Natural killer cell (primary cell): Measurements from ENCODE around the gene AOC1. TPM values are rescaled to one million over a fixed set of nuclear protein-coding genes. Genes with fewer than 3 reads are reported as not detected.

Experiments used
- ATAC-seq, 3 donors: fragments of 150-1000 bp in 2 of 3; fragments of 200-7000 bp in 1 of 3; cut with Tn5 transposase; 1 replicate in 1 of 3; 2 replicates in 2 of 3; pipeline ENCODE4 v1.10.0; 2021; ENCODE audit warnings: mild to moderate bottlenecking in 2 of 3, moderate library complexity in 2 of 3
- DNase-seq, 2 donors: peaks; one replicate each; pipeline versions ENCODE4 v3.0.0 to v3.0.0-alpha.2; 2013 to 2021; ENCODE audit warnings: mixed read lengths in 1 of 2
- H3K27ac ChIP-seq: one replicate; pipeline ENCODE4 v1.5.1; 2013; ENCODE audit warnings: mild to moderate bottlenecking, low read length
- H3K27me3 ChIP-seq: one replicate; pipeline ENCODE4 v1.6.1; 2013; ENCODE audit warnings: low read length; ENCODE audit not compliant: control insufficient read depth, insufficient read depth
- H3K36me3 ChIP-seq: one replicate; pipeline ENCODE4 v1.6.1; 2013; ENCODE audit warnings: low read length; ENCODE audit not compliant: control insufficient read depth, insufficient read depth
- H3K4me1 ChIP-seq: one replicate; pipeline ENCODE4 v1.6.1; 2013; ENCODE audit warnings: low read length; ENCODE audit not compliant: control insufficient read depth, insufficient read depth
- H3K4me3 ChIP-seq: one replicate; pipeline ENCODE4 v1.5.1; 2013; ENCODE audit warnings: low read length
- H3K9me3 ChIP-seq: one replicate; pipeline ENCODE4 v1.6.1; 2013; ENCODE audit warnings: low read length; ENCODE audit not compliant: control insufficient read depth, insufficient read depth
- H3K27ac Mint-ChIP-seq, 2 donors: one replicate each; pipeline ENCODE4 v1.8.0; 2022; ENCODE audit warnings: mild to moderate bottlenecking in 2 of 2, mixed read lengths in 2 of 2, moderate library complexity in 1 of 2
- H3K27me3 Mint-ChIP-seq, 2 donors: one replicate each; pipeline ENCODE4 v1.8.0; 2022; ENCODE audit warnings: low read depth in 2 of 2, mixed read lengths in 2 of 2
- H3K36me3 Mint-ChIP-seq: one replicate; pipeline ENCODE4 v1.8.0; 2022; ENCODE audit warnings: mixed read lengths
- H3K4me1 Mint-ChIP-seq, 2 donors: one replicate each; pipeline ENCODE4 v1.8.0; 2022; ENCODE audit warnings: mixed read lengths in 2 of 2
- H3K4me3 Mint-ChIP-seq: one replicate; pipeline ENCODE4 v1.8.0; 2022; ENCODE audit warnings: mild to moderate bottlenecking, moderate library complexity, mixed read lengths
- H3K9me3 Mint-ChIP-seq, 2 donors: one replicate each; pipeline ENCODE4 v1.8.0; 2022; ENCODE audit warnings: mixed read lengths in 2 of 2
- CTCF ChIP-seq: fragments of 200-600 bp; IDR thresholded peaks from one replicate; pipeline ENCODE4 v1.8.0; 2022; ENCODE audit warnings: antibody characterized with exemption
- WGBS: methylation state at CpG from one replicate; pipeline ENCODE4 v1.1.7; 2013; ENCODE audit warnings: missing lambda C conversion rate; ENCODE audit not compliant: insufficient coverage; 5-methylcytosine and 5-hydroxymethylcytosine counted together
- intact Hi-C: fragments of 100-400 bp; cut with micrococcal nuclease; formaldehyde crosslinking; loops from one replicate; pipeline ENCODE4 v1.14.2; 2022
- total RNA-seq, 4 donors: library from RNA; stranded (reverse); fragments of 120-200 nt in 1 of 4; gene quantifications; one replicate each; pipeline versions ENCODE4 v1.2.3 to v1.2.4, GENCODE V29; 2013 to 2022

AOC1 gene
- total RNA-seq, 3 donors from 2014 or later (not counting 1 experiment from before 2014, with no cell fraction given): not detected

GRCh38 chr7:150842018-150842417, 10.3 kb upstream of the AOC1 start:
- Mint-ChIP-seq H3K4me3 (no peak overlapping the region), H3K27me3 (peaks cover 9 to 20% of the 10 kb centered on the region in 2 donors), H3K4me1 (no peaks in the 10 kb centered on the region), H3K27ac (no peak overlapping the region), H3K36me3 (no peaks in the 10 kb centered on the region), H3K9me3 (no peaks in the 10 kb centered on the region)
- no peaks in the 10 kb centered on the region for H3K4me1 ChIP-seq
- no peaks in the 10 kb centered on the region for H3K36me3 ChIP-seq
- no peaks in the 10 kb centered on the region for H3K9me3 ChIP-seq
- no peak overlapping the region for H3K27ac ChIP-seq
- no peak overlapping the region for H3K4me3 ChIP-seq
- DNase-seq (no peak), ATAC-seq (no peak)
- WGBS: 92% methylated on average over 3 of the region's 3 CpGs
- TF ChIP-seq CTCF: no peak
- intact Hi-C loops: no loop called here
- no peaks in the 10 kb centered on the region for H3K27me3 ChIP-seq

DNA sequence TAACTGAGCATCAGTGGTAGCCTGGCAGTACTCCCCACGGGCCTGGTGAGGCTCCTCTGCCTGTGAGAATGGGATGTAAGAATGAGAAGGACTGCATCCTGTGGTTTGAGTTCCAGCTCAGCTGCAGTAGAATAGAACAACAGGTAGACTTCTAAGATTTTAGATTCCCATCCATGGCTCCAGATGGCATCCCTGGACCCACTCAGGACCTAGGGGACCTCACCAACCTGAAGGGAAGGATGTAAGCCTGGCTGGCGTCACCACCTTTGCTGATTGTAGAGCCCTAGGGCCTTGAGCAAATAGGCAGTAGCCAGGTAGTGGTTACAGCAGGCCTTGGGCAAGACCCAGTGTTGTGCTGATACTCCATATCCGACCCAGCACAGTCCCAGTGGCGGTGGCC, 9.6 kb upstream of the AOC1 start:
- no peaks in the 10 kb centered on the region for H3K27me3 ChIP-seq
- no peak for TF ChIP-seq CTCF
- DNase-seq (no peak), ATAC-seq (no peak)
- intact Hi-C loops: no loop called here
- no peak overlapping the region for H3K27ac Mint-ChIP-seq
- 71% methylated on average over 4 of the region's 4 CpGs for WGBS
- H3K4me1 Mint-ChIP-seq: no peaks in the 10 kb centered on the region
- no peaks in the 10 kb centered on the region for H3K36me3 ChIP-seq
- no peak overlapping the region for H3K27ac ChIP-seq
- H3K9me3 ChIP-seq: no peaks in the 10 kb centered on the region
- no peak overlapping the region for H3K4me3 Mint-ChIP-seq
- H3K36me3 Mint-ChIP-seq: no peaks in the 10 kb centered on the region
- H3K4me3 ChIP-seq: no peak overlapping the region
- peaks cover 9 to 20% of the 10 kb centered on the region in 2 donors for H3K27me3 Mint-ChIP-seq
- H3K9me3 Mint-ChIP-seq: no peaks in the 10 kb centered on the region
- H3K4me1 ChIP-seq: no peaks in the 10 kb centered on the region

GRCh38 chr7:150845421-150845861, 6.9 kb upstream of the AOC1 start:
- Histone ChIP-seq H3K36me3 (no peaks in the 10 kb centered on the region), H3K27ac (no peak overlapping the region), H3K4me1 (no peaks in the 10 kb centered on the region), H3K4me3 (no peak overlapping the region), H3K27me3 (no peaks in the 10 kb centered on the region), H3K9me3 (no peaks in the 10 kb centered on the region)
- Mint-ChIP-seq H3K27ac (no peak overlapping the region), H3K4me3 (no peak overlapping the region), H3K4me1 (no peaks in the 10 kb centered on the region), H3K36me3 (no peaks in the 10 kb centered on the region), H3K9me3 (no peaks in the 10 kb centered on the region), H3K27me3 (peaks cover 10% of the 10 kb centered on the region in 2 donors)
- no peak for DNase-seq
- WGBS: 35% methylated on average over 4 of the region's 4 CpGs
- ATAC-seq: no peak
- TF ChIP-seq CTCF: no peak
- intact Hi-C loops: no loop called here
